SK-N-DZ (cell line): ENCODE measurements around the gene SLC25A15. TPM values are rescaled to one million over a fixed set of nuclear protein-coding genes. Genes with fewer than 3 reads are reported as not detected.

Source experiments
- DNase-seq: peaks from one replicate; pipeline ENCODE4 v3.0.0-alpha.2; 2015; ENCODE audit warnings: low spot score
- polyA plus RNA-seq, 2 experiments: library from polyadenylated mRNA; depleted of rRNA; stranded (reverse); fragments of >200 nt; gene quantifications; 2 replicates each; pipeline ENCODE4 v1.2.3, GENCODE V29; 2014

SLC25A15 gene
- polyA plus RNA-seq (2014; cell fraction: cytosol; rRNA removed) = 32.2 and 44.3 TPM in 2 replicates
- 19.6 and 26.7 TPM in 2 replicates for polyA plus RNA-seq (2014; cell fraction: nucleus; rRNA removed)

DNA sequence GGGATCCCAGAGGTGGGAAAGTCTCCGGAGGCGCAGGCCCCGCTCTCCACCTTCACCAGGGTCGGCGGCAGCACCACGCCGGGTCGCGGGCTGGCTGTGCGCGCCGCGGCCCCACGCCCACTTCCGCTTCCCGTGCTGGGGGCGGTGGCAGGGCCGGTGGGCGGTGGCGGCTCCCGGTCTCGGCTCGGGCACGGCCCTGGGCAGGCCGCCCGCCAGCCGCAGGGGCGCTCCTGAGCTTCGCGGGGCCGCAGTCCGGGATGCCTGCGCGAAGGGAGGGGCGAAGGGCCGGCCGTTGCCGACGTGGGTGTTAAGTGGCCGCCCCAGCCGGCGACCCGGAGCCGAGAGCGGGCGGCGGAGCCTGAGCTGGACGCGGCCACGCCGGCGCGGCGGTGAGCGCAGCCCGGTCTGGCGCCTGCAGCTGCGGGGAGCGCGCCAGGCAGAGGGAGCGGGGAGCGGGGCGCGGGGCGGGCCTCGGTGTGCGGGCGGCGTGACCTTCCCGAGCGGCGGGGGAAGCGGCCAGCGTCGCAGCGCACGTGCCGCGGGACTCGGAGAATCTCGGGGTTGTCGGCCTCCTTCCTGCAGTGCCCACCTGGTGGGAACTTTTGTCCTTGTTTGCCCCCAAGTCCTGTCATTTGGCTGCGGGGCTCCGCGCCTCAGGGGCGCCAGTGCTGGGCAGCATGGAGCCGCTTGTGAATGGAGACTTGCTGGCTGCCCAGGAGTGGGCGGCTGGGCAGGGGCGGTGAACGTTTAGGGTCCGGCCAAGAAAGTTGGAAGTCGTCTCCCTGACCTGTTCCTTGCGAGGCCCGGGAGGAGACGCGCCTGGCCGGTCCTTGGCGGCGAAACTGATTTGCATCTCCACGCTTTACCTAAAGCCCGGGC, at the start of gene SLC25A15:
SLC25A15 (plus strand) TSS at position 337 of the 879 bp plus-strand sequence. CDS start 3,616 bp downstream, outside the sequence.
- DNase-seq = peak; percentile 77

DNA sequence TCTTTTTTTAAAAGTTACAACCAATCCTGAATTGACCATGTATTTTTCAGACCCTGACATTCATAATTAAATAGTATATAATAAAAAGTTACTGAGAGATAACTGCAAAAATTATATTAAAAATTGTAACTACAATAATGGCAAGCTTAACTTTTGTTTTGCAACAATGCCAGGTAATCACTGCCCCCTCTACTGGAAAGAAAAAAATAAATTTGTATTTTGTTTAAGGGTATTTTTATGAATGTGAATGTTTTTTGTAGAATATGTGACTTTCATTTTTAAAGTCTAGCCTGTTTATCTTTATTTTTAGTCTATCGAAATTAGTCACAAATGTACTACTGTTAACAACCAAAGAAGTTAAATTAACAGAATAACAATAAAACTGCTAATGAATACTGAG, 40.1 kb upstream of the SLC25A15 start:
- no peak for DNase-seq

DNA sequence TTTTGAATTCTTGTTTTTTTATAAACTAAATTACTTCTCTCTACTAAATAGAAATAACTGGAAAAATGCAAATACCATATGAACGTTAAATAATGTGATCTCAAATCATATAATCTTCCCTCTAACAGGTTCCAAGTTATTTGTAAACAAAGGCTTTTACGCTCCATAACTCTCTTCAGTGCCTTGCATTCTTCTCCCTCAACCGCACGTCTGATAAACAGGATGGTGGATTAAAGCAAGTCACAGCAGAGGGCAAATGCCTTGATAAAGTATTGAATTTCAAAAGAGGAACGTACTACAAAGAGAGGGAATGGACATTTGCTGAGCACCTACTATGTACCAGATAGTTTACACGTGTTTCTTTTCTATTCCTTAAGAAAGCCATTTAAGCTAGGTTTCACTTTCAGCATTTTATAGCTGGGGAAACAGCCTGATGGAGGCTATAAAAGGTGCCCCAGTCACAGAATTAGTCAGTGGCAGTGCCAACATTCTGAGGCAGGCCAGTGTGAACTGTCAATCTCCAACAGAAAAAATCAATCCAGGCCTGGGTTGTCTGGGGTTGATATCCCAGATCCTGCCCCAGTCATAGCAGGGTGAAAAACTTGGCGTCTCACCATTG, 34.2 kb upstream of the SLC25A15 start:
- DNase-seq = no peak

DNA sequence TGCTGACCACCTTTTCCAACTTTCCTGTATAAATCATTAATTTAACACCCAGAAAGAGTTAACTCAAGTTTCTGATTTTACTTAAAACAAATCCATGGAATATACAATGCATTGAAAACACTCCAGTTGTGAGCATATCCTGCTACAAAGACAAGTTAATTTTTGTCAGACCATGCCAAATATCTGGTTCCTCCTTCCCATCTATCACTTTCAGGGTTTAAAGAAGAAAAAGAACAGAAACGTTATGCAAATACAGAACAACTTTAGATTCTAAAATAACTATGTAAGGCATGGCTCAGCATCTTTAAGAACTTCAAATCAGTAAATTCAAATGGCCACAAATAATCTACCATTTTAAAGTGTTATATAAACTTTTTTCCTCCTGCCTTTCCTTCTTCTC, 33.4 kb upstream of the SLC25A15 start:
- DNase-seq = no peak

GRCh38 chr13:40758811-40759210, 30.6 kb upstream of the SLC25A15 start:
- no peak for DNase-seq

- DNase-seq = no peak
Observed at GRCh38 chr13:40762849-40763248, 26.6 kb upstream of the SLC25A15 start.

DNA sequence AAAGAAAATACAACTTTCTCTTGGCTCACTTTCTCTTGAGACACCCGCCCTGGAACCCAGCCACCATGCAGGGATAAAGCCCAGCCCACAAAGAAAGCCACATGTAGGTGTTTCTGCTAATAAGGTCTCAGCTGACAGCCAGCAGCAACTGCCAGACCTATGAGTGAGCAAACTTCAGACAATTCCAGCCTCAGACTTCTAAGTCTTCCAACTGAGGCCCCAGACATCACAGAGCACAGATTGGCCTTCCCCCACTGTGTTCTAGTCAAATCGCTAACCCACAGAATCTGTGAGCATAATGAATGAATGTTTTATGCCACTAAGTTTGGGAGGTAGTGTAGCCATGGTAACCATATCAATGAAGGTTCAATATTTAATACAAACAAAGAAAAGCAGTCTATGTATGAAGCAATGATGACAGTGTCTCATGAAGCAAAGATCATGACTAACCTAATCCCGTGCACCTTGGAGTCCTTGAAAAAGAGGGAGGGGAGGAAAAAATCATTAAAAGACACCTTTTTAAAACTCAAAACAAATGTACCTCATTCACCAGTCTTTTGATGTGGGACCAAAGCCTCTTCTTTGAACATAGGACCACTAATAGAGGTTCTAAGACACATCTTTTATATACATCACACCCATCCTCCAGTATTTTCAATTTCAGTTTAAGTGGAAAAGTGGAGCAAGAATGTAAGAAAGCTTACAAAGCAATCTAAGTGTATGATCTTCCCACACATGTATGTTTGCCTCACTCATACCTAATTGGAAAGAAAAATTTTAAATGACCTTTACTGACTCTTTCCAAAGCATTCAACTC, 24.6 kb upstream of the SLC25A15 start:
- no peak for DNase-seq

GRCh38 chr13:40765602-40766001, 23.8 kb upstream of the SLC25A15 start:
- DNase-seq = no peak

- DNase-seq = no peak
Observed at GRCh38 chr13:40769970-40770369, 19.4 kb upstream of the SLC25A15 start.

GRCh38 chr13:40770609-40770933, 18.8 kb upstream of the SLC25A15 start:
- no peak for DNase-seq

GRCh38 chr13:40770934-40771618, 18.3 kb upstream of the SLC25A15 start, which contains the start of gene MRPS31:
MRPS31 (minus strand) TSS chr13:40771190; CDS start chr13:40771136, 54 bp downstream.
- peak; percentile 93 for DNase-seq

DNA sequence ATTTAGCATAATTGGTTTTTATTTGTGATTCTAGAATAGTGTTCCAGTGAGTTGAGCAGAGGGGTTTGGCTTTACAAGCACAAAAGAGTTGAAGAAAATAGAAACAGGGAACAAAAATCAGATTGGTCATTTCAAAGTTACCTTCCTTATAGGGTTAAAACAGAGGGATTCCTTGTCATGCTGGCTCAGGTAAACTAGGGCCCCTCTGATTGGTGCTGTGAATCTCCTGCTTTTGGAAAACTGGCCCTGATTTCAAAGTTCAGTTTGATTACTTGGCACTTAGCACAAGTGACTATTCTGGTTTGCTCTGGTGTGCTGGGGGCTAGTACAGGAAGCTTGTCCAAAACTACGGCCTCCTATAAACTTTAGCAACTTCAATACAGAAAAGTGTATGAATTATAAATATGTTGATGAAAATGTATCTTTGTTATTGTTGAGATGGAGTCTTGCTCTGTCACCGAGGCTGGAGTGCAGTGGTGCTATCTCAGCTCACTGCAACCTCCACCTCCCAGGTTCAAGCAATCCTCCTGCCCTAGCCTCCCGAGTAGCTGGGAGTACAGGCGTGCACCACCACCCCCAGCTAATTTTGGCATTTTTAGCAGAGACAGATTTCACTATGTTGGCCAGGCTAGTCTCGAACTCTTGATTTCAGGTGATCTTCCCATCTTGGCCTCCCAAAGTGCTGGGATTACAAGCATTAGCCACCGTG, 16.5 kb upstream of the SLC25A15 start:
- DNase-seq = no peak

- no peak for DNase-seq
Observed at GRCh38 chr13:40774672-40775071, 14.7 kb upstream of the SLC25A15 start.

- no peak for DNase-seq
Observed at GRCh38 chr13:40776232-40776631, 13.2 kb upstream of the SLC25A15 start.

GRCh38 chr13:40776681-40777165, 12.7 kb upstream of the SLC25A15 start:
- DNase-seq = no peak

- DNase-seq = peak; percentile 76
Observed at GRCh38 chr13:40777166-40777808, 12.1 kb upstream of the SLC25A15 start.

DNA sequence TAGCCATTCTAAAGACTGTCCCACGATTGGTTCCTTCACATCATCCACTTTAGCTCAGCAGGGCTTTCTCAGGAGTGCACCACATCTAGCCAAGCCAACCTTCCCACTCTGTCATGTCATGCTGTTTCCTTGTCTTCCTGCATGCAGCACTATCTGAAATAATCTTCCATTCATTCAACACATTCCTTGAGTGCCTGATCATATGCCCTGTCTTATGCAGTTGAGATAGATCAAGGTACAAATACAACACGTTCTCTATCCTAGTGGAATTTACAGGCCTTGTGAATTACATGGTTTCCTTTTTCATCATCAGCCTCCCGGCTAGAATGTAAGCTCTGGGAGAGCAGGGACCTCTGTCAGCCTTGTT, 11.6 kb upstream of the SLC25A15 start:
- DNase-seq = no peak

DNA sequence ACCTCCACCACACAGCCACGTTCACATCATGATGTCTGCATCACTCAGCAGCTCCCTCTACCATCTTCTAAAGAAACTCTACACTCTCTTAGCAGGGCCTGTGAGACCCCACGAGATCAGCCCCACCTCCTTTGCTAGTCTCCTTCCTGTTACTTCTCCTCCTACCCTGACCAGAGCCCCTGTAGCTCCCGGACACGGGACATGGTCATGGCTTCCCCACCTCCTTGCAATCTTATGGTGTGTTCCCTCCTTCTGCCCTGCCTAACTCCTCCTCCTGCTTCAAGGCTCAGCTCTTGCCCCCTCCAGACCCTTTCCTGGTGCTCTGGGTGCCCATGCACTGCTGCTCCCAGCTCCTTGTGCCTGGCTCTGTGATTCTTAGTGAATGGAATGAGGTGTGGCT, 10.4 kb upstream of the SLC25A15 start:
- DNase-seq = no peak

DNA sequence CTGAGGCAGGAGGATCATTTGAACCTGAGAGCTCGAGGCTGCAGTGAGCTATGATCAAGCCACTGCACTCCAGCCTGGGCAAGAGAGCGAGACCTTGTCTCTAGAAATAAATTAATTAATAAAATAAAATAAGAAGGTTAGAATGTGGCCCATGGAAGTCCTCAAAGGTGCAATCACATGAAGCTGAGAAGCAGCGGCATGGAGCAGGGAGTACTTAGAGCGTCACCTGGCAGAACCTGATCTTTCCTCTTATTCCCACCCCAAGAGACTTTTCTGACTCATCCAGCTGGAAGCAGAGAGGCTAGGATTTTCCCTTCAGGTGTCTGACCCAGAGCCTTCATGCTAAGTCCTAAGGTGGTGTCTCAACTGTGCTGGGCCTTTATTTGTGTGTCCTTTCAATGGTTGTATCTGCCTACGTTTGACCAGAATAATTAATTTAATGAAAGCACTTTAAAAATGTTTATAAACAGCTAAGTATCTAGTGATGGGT, 9.6 kb upstream of the SLC25A15 start:
- no peak for DNase-seq

DNA sequence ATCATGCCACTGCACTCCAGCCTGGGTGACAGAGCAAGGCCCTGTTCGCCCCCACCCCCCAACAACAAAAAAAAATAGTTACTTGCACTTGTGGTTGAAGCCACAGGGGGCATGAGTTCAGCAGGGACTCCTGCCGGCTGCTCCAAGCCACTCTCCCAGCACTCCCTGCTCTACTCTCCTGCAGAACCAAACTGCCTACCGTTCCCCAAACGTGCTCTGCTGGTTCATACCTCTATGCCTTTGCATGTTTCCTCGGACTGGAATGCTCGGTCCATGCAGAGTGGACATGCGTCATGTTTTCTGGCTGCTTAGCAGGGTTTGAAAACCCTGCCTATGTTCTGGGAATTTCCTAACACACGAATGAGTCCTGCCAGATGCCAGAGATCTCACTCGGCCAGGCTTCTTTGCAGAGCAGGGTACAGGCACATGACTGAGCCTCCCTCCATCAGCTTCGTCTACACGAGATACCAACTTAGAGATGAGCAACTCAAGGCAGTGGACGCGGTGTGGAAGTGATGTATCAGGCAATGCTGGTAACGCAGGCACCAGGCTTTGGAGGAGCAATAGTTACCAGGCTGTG, 8.5 kb upstream of the SLC25A15 start:
- DNase-seq = peak; percentile 45
